Activated T-helper 9 cell treated with anti-CD3 and anti-CD28 coated beads, Interleukin-2, amount 50 U/mL, for 16 hours (primary cell): ENCODE results near the gene CCDC185.
"Not testable (repeated sequence)": the region's sequence is repeated elsewhere in the genome, so short reads cannot be mapped to it uniquely, and the experiment has no call there.

Experiments
- DNase-seq: peaks from one replicate; pipeline ENCODE4 v3.0.0-alpha.2; 2020; ENCODE audit warnings: low read depth

The CCDC185 gene

DNA sequence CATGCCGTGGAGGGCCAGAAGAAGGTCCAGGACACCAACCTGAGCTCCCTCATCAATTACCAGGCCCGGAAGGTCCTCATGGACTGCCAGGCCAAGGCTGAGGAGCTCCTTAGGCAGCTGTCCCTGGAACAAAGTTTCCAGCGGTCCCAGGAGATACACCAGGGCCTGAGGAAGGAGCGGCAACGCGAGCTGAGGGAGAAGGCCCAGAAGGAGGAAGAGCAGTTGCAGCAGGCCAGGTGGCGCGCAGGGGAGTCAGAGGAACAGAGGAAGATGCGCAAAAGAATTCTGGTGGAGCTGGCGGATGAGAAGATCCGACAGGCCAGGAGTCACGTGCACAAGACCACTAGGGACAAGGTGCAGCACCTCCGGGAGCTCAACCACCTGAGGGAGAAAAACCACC, 1.5 kb downstream of the CCDC185 start:
- DNase-seq = no peak

GRCh38 chr1:223399393-223399792, 6.2 kb downstream of the CCDC185 start:
- DNase-seq = not testable (repeated sequence)

DNA sequence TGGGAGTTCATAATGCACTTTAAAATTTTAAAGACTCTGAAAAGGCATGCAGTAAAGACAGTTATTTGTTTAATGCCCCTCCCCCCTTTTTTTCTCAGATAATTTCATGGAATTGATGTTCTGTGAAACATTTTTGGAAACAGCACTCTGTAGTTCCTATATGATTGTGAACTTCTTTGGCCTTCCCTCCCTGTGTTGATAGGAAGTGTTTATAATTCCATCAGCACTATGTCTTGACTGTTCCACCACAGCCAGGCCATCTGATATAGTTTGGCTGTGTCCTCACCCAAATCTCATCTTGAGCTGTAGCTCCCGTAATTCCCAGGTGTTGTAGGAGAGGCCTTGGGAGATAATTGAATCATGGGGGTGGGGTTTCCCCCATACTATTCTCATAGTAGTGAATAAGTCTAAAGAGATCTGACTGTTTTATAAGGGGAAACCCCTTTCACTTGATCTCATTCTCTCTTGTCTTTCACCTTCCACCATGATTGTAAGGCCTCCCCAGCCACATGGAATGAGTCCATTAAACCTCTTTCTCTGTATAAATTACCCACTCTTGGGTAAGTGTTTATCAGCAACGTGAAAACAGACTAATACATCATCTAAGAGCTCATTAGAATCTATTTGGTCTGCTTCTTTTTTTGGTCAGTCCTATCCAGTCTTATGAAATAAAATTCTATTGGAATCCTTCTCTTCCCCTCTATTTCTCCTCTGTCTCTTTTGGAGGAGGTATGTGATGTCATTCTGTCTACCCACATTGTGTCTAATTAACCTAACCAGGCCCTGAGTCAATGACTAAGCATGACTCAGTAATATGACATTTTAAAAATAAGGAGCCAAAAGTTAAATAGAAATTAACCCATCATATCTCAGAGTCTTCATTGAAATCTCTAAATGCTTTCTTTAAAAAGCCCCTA, 8.9 kb downstream of the CCDC185 start:
- no peak for DNase-seq

DNA sequence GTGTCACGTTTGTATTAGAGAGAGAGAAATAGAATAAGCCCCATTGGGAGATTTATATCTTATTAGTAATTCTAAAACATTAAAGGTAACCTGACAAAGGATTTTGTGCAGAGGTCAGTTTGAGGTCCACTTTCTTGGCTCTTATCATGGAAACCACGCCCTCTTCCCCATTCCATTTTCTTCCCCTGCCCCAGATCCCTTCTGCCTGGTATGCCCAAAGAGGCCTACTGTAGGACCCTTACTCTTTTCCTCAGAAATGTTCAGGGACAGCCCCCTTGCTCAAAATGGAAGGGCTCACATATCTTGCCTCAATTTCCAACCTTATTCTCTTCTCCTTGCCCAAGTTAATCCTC, 9.6 kb downstream of the CCDC185 start:
- DNase-seq = no peak

DNA sequence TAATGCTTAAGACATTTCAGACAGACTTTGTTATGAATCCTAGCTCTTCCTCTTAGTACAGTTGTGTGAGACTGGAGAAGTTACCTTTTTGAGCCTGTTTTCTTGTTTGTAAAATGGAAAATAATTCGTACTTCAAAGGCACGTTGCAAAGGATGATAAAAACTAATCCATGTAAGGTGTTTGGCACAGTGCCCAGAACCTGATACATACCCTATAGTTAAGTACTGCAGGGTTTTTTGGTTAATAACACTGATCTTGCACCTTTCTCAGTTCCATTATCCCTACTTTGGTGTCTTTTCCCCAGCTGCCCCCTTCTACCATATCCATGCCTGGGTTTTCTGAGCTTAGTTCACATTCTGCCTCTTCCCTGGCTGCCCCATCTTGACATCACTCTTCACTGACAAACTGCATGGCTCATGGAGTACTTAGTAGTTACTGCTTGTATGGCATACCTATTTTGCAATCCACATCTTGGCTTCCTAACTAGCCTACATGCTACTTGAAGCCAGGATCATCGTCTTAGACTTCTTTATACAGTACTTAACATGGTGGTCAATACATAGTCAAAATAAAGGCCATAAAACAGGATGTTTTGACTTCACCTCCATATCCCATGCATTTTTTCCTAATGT, 10.1 kb downstream of the CCDC185 start:
- no peak for DNase-seq

- DNase-seq = no peak
These were observed 12.3 kb downstream of the CCDC185 start for GRCh38 chr1:223405507-223405906.

DNA sequence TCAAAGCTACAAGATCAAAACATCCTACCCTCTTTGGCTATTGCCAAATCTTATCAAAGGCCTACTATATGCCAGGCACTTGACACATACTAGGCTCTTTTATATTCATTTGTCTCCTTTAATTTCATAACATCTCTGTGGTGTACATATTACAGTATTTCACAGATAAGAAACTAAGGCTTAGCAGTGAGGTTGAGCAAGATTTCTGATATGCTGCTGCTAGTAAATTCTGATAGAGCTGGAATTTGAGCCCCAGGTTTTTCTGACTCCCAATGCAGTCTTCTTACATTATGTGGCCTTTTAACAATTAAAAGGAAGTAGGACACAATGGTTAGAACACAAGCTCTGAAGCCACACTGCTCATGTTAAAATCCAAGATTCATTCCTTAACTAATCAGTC, 16.8 kb downstream of the CCDC185 start:
- no peak for DNase-seq

- no peak for DNase-seq
These were observed 18.1 kb downstream of the CCDC185 start for GRCh38 chr1:223411309-223411708.

DNA sequence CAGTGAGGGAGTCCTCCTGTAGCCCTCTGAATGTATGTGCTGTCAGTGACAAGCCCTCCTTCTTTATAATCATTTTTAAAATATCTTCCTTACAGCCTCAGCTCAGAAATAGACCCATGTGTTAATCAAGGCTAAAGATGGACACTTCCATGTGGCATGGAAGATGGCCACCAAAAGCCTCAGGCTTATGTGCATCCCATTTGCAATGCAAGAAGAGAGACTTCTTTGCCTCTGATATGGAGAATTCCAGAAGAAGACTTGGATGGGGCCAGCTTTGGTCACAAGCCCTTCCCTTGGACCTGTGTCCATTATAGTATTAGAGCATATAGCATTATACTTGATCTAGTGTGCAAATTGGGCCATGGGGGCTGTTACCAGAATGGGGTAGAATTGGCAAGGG, 18.5 kb downstream of the CCDC185 start:
- DNase-seq = no peak

- DNase-seq = no peak
These were observed 20.0 kb downstream of the CCDC185 start for GRCh38 chr1:223413216-223413615.

DNA sequence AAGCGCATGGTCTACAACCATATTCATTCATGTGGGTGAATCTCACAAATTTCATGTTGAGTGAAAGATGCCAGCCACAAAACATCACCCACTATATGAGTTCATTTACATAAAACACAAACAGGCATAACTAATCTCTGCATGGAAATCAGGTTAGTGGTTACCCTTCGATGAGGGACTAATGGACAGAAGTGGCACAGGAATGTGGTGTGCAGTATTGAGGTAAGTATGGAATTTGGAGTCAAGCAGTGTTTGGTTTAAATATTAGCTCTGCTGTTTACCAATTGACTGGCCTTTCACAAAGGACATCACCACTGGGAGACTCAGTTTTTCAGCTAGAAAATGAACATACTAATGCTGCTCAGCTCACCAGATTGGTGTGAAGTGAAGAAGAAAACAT, 24.2 kb downstream of the CCDC185 start:
- no peak for DNase-seq

- DNase-seq = no peak
These were observed 24.9 kb downstream of the CCDC185 start for GRCh38 chr1:223417903-223418663.

DNA sequence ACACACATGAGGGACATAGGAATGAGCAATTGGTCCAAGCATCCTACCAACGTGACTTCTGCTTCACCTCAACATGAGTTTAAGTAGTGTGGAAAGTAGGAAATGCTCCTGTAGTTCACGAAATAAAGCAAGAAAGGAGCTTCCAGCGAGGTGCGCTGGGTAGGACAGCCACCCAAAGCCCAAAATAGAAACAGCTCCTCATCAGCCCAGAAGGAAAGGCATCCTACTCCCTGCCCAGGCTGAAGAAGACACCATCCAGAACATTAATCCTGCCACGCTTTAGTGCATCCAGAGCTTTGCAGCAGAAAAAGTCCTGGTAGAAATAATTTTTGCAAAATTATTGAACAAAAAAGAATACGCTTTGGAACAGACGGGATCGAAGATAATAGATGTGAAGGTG, 25.9 kb downstream of the CCDC185 start:
- no peak for DNase-seq

DNA sequence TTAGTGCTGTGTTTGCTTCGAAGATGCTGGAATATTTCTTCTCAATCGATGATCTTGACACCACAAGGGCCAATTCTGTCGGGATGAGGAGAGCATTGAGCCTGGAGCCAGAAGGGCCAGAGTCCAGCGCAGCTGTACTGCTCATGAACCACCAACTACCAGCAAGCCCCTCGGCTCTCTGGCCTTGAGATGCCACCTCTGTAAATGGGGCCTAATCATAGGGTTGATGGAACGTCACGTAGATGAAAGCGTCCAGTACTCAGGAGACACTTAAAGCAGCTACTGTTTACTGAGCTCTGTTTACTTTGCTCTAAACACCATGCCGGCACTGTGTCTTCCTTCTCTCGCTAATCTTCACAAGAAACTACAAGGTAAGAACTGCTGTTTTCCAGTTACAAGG, 26.3 kb downstream of the CCDC185 start:
- DNase-seq = no peak

- no peak for DNase-seq
These were observed 27.8 kb downstream of the CCDC185 start for GRCh38 chr1:223421025-223421424.

GRCh38 chr1:223421676-223422075, 28.5 kb downstream of the CCDC185 start:
- no peak for DNase-seq

DNA sequence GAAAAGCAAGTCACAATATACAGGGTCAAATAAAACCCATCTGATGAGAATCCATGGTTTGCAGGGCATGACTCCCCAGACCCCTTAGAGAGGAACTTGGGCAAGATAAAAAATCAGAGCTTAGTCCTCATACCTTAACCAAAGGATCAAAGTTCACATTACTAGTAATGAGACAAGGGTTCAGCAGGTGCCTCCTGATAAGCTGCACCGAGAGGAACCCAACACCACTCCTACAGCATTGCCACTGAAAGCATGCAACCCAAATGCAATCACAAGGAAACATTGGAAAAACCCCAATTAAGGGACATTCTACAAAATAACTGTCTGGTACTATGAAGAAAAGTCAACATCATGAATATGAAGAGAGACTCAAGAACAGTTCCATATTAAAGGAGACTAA, 29.7 kb downstream of the CCDC185 start:
- no peak for DNase-seq

DNA sequence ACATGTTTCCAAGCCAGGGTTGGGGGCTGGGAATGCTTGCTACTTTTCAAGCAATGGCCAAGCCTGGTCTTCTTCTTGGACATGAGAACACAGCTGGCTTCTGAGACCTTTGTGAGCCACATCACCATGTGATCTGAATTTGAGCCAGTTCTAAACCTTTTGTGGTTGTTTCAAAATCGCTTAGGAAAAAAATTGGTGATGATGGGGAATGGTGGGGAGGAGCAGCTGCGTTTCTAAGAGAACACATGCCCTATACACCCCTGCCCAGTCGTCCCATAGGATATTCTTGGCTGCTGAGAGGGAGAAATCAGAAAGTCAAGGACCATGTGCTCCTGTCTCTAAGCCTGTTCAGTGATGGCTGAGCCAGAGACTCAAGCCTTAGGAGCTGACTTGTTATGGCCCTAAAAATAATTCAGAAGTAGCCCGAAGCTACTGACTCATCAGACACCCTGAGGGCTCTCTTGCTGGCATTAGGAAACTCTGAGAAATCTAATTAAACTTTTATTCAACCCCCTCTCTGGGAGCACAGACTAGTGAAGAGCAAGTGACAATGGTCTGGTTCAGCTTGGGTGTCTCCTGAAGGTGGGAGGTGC, 30.5 kb downstream of the CCDC185 start:
- DNase-seq = no peak

DNA sequence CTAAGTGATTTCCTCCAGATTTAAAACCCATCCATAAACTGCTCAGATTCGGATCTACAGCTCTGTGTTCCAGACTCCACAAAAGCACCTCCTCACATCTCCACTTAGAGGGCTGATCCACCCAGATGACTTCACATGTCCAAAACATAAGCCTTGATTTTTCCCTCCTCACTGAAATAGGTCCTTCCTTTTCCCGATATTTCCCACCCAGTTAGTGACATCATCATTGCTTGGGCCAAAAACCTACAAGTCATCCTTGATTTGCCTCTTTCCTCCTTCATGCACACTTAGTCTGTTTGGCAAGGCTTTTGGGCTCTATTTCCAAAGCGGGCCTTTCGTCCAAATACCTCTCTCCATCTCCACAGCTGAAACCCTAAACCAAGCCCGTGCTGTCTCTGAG, 32.3 kb downstream of the CCDC185 start:
- no peak for DNase-seq

DNA sequence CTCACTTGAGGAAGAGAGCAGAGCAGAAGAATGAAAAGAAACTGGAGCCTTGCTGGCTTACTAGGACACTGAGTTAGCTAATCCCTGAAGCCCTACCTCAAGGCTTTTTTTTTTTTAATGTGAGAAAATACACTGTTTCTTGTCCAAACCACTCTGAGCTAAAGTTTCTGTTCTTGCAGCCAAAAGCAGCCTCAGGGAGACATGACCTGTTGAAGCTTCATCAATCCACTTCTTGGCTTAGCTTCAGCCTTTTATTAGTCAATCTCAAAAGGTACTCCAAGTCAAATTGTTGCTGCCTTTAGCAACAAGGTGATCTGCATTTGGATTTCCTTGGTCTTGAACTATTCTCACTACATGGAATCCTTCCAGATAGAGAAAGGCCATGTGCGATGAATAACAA, 33.7 kb downstream of the CCDC185 start:
- no peak for DNase-seq

DNA sequence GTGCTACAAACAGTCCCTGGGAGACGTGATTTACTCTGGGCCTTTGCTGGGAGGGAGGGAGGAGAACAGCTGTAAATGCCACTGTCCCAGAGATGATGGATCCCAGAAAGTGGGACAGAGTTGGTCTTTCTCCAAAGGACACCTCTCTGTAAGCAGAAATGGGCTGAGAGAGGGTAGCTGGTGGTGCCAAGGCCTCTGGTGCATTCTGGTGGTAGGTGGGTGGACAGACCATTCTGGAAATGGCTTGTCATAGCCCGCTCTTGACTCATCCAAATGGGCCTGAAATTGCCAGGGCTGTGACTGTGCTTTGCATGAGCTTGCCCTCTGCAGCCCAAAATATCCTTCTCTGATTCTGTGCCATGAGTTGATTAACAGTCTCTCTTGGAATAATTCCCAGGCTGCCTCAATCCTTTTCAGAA, 36.1 kb downstream of the CCDC185 start:
- DNase-seq = no peak

GRCh38 chr1:223429821-223430220, 36.6 kb downstream of the CCDC185 start:
- no peak for DNase-seq

DNA sequence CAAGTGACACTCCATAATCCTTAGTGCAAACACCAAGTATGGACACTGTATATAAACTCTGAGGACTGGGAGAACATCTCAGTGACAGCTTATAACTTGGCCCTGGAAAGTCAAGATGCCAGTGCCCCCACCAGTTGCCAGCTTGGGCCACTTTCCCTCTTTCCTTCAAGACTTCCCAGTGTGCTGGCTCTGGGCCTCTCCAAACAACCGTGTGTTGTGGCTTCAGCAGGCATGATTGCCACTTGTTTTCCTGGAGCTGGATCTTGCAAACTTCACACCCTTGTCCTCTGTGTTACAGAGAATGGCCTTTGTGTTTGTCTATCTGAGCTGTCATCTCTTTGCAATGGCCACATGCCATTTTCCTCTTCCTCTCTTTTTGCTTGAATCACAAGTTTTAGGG, 37.0 kb downstream of the CCDC185 start:
- no peak for DNase-seq
